ENCODE data around the gene SUGP2.
"Not testable (repeated sequence)": the region's sequence is repeated elsewhere in the genome, so short reads cannot be mapped to it uniquely, and the experiment has no call there.

The SUGP2 gene

GRCh38 chr19:18987456-18987855, 45.9 kb downstream of the SUGP2 start:
- no peak for DNase-seq

- no peak for DNase-seq
These were observed 48.1 kb downstream of the SUGP2 start for GRCh38 chr19:18985257-18985656.

- DNase-seq, result no peak
These were observed 49.1 kb downstream of the SUGP2 start for GRCh38 chr19:18984251-18984650.

- DNase-seq, result no peak
These were observed 50.6 kb downstream of the SUGP2 start for GRCh38 chr19:18982669-18983068.

GRCh38 chr19:18980432-18981020, 52.8 kb downstream of the SUGP2 start:
- no peak for DNase-seq

- no peak for DNase-seq
These were observed 54.7 kb downstream of the SUGP2 start for GRCh38 chr19:18978616-18979015.

- no peak for DNase-seq
These were observed 57.4 kb downstream of the SUGP2 start for GRCh38 chr19:18975869-18976268.

GRCh38 chr19:18975011-18975410, 58.3 kb downstream of the SUGP2 start:
- no peak for DNase-seq

- no peak for DNase-seq
These were observed 60.5 kb downstream of the SUGP2 start for GRCh38 chr19:18972851-18973250.

- no peak for DNase-seq
These were observed 61.0 kb downstream of the SUGP2 start for GRCh38 chr19:18972301-18972811.

GRCh38 chr19:18969931-18970659, 63.2 kb downstream of the SUGP2 start:
- no peak for DNase-seq

GRCh38 chr19:18967358-18968146, 65.8 kb downstream of the SUGP2 start:
- no peak for DNase-seq

GRCh38 chr19:18966307-18966706, 67.0 kb downstream of the SUGP2 start:
- DNase-seq, result no peak

- DNase-seq, result no peak
These were observed 69.2 kb downstream of the SUGP2 start for GRCh38 chr19:18964121-18964520.

- no peak for DNase-seq
These were observed 71.3 kb downstream of the SUGP2 start for GRCh38 chr19:18961767-18962620.

GRCh38 chr19:18960370-18960769, 72.9 kb downstream of the SUGP2 start:
- no peak for DNase-seq

GRCh38 chr19:18955042-18955441, 78.3 kb downstream of the SUGP2 start:
- no peak for DNase-seq

GRCh38 chr19:18954094-18954493, 79.2 kb downstream of the SUGP2 start:
- no peak for DNase-seq

- not testable (repeated sequence) for DNase-seq
These were observed 80.8 kb downstream of the SUGP2 start for GRCh38 chr19:18952364-18953003.

- no peak for DNase-seq
These were observed 81.5 kb downstream of the SUGP2 start for GRCh38 chr19:18951721-18952281.

- DNase-seq, result no peak
These were observed 83.5 kb downstream of the SUGP2 start for GRCh38 chr19:18949858-18950257.

GRCh38 chr19:18948976-18949356, 84.4 kb downstream of the SUGP2 start:
- DNase-seq, result no peak
